H1 (cell line): ENCODE measurements around the gene B3GLCT. TPM values are rescaled to one million over a fixed set of nuclear protein-coding genes. Genes with fewer than 3 reads are reported as not detected.

Experiments used
- CTCF ChIA-PET: fragments of 300-600 bp; sonication (Branson Sonifier 250); formaldehyde crosslinking; loops from one replicate; lab custom pipeline; 2021; ENCODE audit not compliant: partially characterized antibody; lab: Charles Lee
- POLR2A ChIA-PET: fragments of 300-600 bp; sonication (Branson Sonifier 250); formaldehyde crosslinking; loops from one replicate; lab custom pipeline; 2021; ENCODE audit warnings: inconsistent platforms; ENCODE audit not compliant: partially characterized antibody; lab: Charles Lee
- DNase-seq, 2 experiments: peaks; one replicate each; pipeline versions ENCODE4 v3.0.0 to v3.0.0-alpha.2; 2010 to 2022; ENCODE audit warnings: low spot score in 2 of 2, low read depth in 1 of 2, mixed read lengths in 1 of 2
- FAIRE-seq: peaks from 2 replicates; lab custom pipeline; 2011; peaks lifted over from hg19 to GRCh38; lab: Jason Lieb, UNC
- H2AFZ ChIP-seq: 2 replicates; pipeline ENCODE4 v1.8.1; 2012; ENCODE audit warnings: low read length, inconsistent platforms
- H2AK5ac ChIP-seq: 2 replicates; pipeline ENCODE4 v1.6.1; 2013; ENCODE audit warnings: low read depth, low read length
- H2BK120ac ChIP-seq: replicated peaks from 2 replicates; pipeline ENCODE3; 2013; ENCODE audit warnings: low read depth, low read length, inconsistent platforms
- H2BK12ac ChIP-seq: 2 replicates; pipeline ENCODE4 v1.6.1; 2013; ENCODE audit warnings: low read depth, low read length
- H2BK15ac ChIP-seq: 2 replicates; pipeline ENCODE4 v1.6.1; 2013; ENCODE audit warnings: low read length
- H2BK20ac ChIP-seq: 2 replicates; pipeline ENCODE4 v1.6.1; 2013; ENCODE audit warnings: low read length
- H2BK5ac ChIP-seq: 2 replicates; pipeline ENCODE4 v1.6.1; 2013; ENCODE audit warnings: low read depth, low read length
- H3K14ac ChIP-seq: 2 replicates; pipeline ENCODE4 v1.6.1; 2013; ENCODE audit warnings: inconsistent platforms; ENCODE audit not compliant: insufficient read length
- H3K18ac ChIP-seq: 2 replicates; pipeline ENCODE4 v1.6.1; 2013; ENCODE audit warnings: low read length; ENCODE audit errors: extremely low read depth
- H3K23ac ChIP-seq: 2 replicates; pipeline ENCODE4 v1.6.1; 2013; ENCODE audit warnings: inconsistent platforms; ENCODE audit not compliant: insufficient read length
- H3K23me2 ChIP-seq: 2 replicates; pipeline ENCODE4 v1.6.1; 2013; ENCODE audit warnings: low read depth, low read length
- H3K27ac ChIP-seq: 2 replicates; pipeline ENCODE4 v1.6.1; 2011; ENCODE audit warnings: low read depth, low read length, inconsistent platforms
- H3K27me3 ChIP-seq, 4 experiments: replicated peaks in 1 of 4; 1 replicate in 1 of 4; 2 replicates in 3 of 4; pipeline versions ENCODE4 v1.6.1 to v1.8.1; 2011 to 2013; ENCODE audit warnings: low read length in 3 of 4, mild to moderate bottlenecking in 3 of 4, inconsistent platforms in 2 of 4, mixed read lengths in 2 of 4, moderate library complexity in 1 of 4; ENCODE audit not compliant: control insufficient read depth in 3 of 4, insufficient read depth in 3 of 4; ENCODE audit errors: extremely low read depth in 1 of 4
- H3K36me3 ChIP-seq, 4 experiments: 2 replicates each; pipeline versions ENCODE4 v1.6.1 to v1.8.1; 2011 to 2013; ENCODE audit warnings: mild to moderate bottlenecking in 4 of 4, low read length in 3 of 4, moderate library complexity in 2 of 4, control low read depth in 1 of 4, inconsistent platforms in 1 of 4; ENCODE audit not compliant: insufficient read depth in 4 of 4, control insufficient read depth in 2 of 4
- H3K4ac ChIP-seq: replicated peaks from 2 replicates; pipeline ENCODE3; 2013; ENCODE audit warnings: low read length, low read depth, mixed read lengths, inconsistent platforms; ENCODE audit not compliant: insufficient read length
- H3K4me1 ChIP-seq, 4 experiments: replicated peaks in 1 of 4; 1 replicate in 1 of 4; 2 replicates in 3 of 4; pipeline versions ENCODE4 v1.6.1 to v1.8.1; 2011 to 2013; ENCODE audit warnings: low read length in 3 of 4, inconsistent platforms in 2 of 4, mixed read lengths in 1 of 4; ENCODE audit not compliant: insufficient read depth in 4 of 4, control insufficient read depth in 3 of 4
- H3K4me2 ChIP-seq, 2 experiments: 2 replicates each; pipeline versions ENCODE4 v1.6.1 to v1.8.1; 2011 to 2013; ENCODE audit warnings: low read depth in 2 of 2, low read length in 2 of 2, control low read depth in 1 of 2, inconsistent platforms in 1 of 2, mild to moderate bottlenecking in 1 of 2; ENCODE audit not compliant: insufficient read depth in 1 of 2
- H3K4me3 ChIP-seq, 4 experiments: fragments of 200-600, 300-600 bp in 1 of 4; sonication (generic), shearing (Covaris generic), sonication (Bioruptor Twin) in 1 of 4; 2 replicates each; pipeline versions ENCODE4 v1.5.1 to v1.8.1; 2011 to 2016; ENCODE audit warnings: low read length in 4 of 4, low read depth in 3 of 4, control low read depth in 2 of 4, inconsistent platforms in 2 of 4, mild to moderate bottlenecking in 2 of 4, mixed read lengths in 1 of 4, moderate library complexity in 1 of 4; ENCODE audit not compliant: insufficient read depth in 2 of 4; ENCODE audit errors: extremely low read depth in 1 of 4
- H3K56ac ChIP-seq: replicated peaks from 2 replicates; pipeline ENCODE3; 2013; ENCODE audit warnings: low read depth, mild to moderate bottlenecking, mixed read lengths, low read length, inconsistent platforms; ENCODE audit not compliant: insufficient read length
- H3K79me1 ChIP-seq: 2 replicates; pipeline ENCODE4 v1.6.1; 2013; ENCODE audit warnings: low read depth, low read length, control low read depth
- H3K79me2 ChIP-seq, 2 experiments: 2 replicates each; pipeline versions ENCODE4 v1.6.1 to v1.8.1; 2012 to 2013; ENCODE audit warnings: low read length in 2 of 2, mild to moderate bottlenecking in 2 of 2, inconsistent platforms in 1 of 2; ENCODE audit not compliant: insufficient read depth in 2 of 2, control insufficient read depth in 1 of 2
- H3K9ac ChIP-seq, 4 experiments: replicated peaks in 1 of 4; 1 replicate in 1 of 4; 2 replicates in 3 of 4; pipeline versions ENCODE4 v1.6.1 to v1.8.1; 2011 to 2013; ENCODE audit warnings: low read depth in 3 of 4, low read length in 3 of 4, control low read depth in 2 of 4, mild to moderate bottlenecking in 2 of 4, moderate library complexity in 2 of 4, inconsistent platforms in 1 of 4; ENCODE audit errors: extremely low read depth in 1 of 4
- H3K9me3 ChIP-seq, 2 experiments: 2 replicates each; pipeline versions ENCODE4 v1.6.1 to v1.8.1; 2012 to 2013; ENCODE audit warnings: mild to moderate bottlenecking in 2 of 2, moderate library complexity in 2 of 2, control low read depth in 1 of 2, inconsistent platforms in 1 of 2, low read depth in 1 of 2, low read length in 1 of 2, mixed read lengths in 1 of 2; ENCODE audit not compliant: insufficient read depth in 2 of 2
- H4K20me1 ChIP-seq, 2 experiments: replicated peaks in 1 of 2; 2 replicates each; pipeline versions ENCODE3 to v1.8.1; 2011 to 2013; ENCODE audit warnings: inconsistent platforms in 2 of 2, low read length in 2 of 2, mild to moderate bottlenecking in 1 of 2; ENCODE audit not compliant: insufficient read depth in 2 of 2, control insufficient read depth in 1 of 2
- H4K5ac ChIP-seq: 2 replicates; pipeline ENCODE4 v1.6.1; 2013; ENCODE audit warnings: low read length, low read depth, mixed read lengths, inconsistent platforms; ENCODE audit not compliant: insufficient read length
- H4K8ac ChIP-seq: 2 replicates; pipeline ENCODE4 v1.8.0; 2013; ENCODE audit warnings: mild to moderate bottlenecking, moderate library complexity, low read length, inconsistent platforms; ENCODE audit not compliant: insufficient read depth; ENCODE audit errors: extremely low read depth
- H4K91ac ChIP-seq: replicated peaks from 2 replicates; pipeline ENCODE3; 2013; ENCODE audit warnings: low read length, mixed read lengths, inconsistent platforms; ENCODE audit not compliant: insufficient read length
- EZH2 ChIP-seq: fragments of 200-600 bp; sonication (generic); IDR thresholded peaks from 2 replicates; pipeline ENCODE4 v1.7.1; 2012; ENCODE audit warnings: low read depth, mild to moderate bottlenecking, moderate library complexity, low read length, inconsistent platforms; ENCODE audit not compliant: severe bottlenecking
- WGBS, 2 experiments: shearing (Covaris generic) in 1 of 2; methylation state at CpG; one replicate each; pipeline versions ENCODE4 v1.1.6 to v1.1.7; 2013 to 2015; ENCODE audit warnings: low lambda C conversion rate in 2 of 2, mixed read lengths in 2 of 2, inconsistent platforms in 1 of 2, low coverage in 1 of 2, missing lambda C conversion rate in 1 of 2; ENCODE audit not compliant: insufficient replicate concordance in 2 of 2, insufficient coverage in 1 of 2, insufficient read length in 1 of 2; ENCODE audit errors: extremely low coverage in 1 of 2, missing lambda C conversion rate in 1 of 2; 5-methylcytosine and 5-hydroxymethylcytosine counted together
- polyA plus RNA-seq, 7 experiments: library from polyadenylated mRNA; depleted of rRNA in 3 of 7; stranded (reverse) in 5 of 7; unstranded in 2 of 7; fragments of >200 nt in 5 of 7; fragments of 200-250 nt in 2 of 7; gene quantifications; 1 replicate in 5 of 7; 2 replicates in 1 of 7; 4 replicates in 1 of 7; pipeline versions ENCODE4 v1.2.1 to v1.2.3, GENCODE V29; 2011 to 2013; ENCODE audit warnings: missing spikeins in 2 of 7, mixed read lengths in 2 of 7
- total RNA-seq: library from RNA; stranded (reverse); fragmentation: NEBNext Ultra II Directional; extraction: Animal tissue kit (Norgen Biotek cat#: 25700); gene quantifications from 2 replicates; pipeline ENCODE4 v1.2.1, GENCODE V29; 2021

B3GLCT gene
- total and polyA plus RNA-seq, 2 of the 8 experiments (the other 6 are each of a cell fraction or from before 2014, with no cell fraction given), result 1.5 to 4.1 TPM

GRCh38 chr13:31357581-31357980, 157.8 kb downstream of the B3GLCT start:
- DNase-seq (no peak), FAIRE-seq (no peak)
- Histone ChIP-seq H3K4me2 (no peak overlapping the region), H3K79me1 (no peaks in the 10 kb centered on the region), H3K27me3 (no peaks in the 10 kb centered on the region), H3K14ac (no peak overlapping the region), H2AFZ (no peak overlapping the region), H3K79me2 (no peaks in the 10 kb centered on the region), H2BK20ac (no peak overlapping the region), H3K23ac (no peak overlapping the region), H2BK15ac (no peak overlapping the region), H3K27ac (no peak overlapping the region), H2BK5ac (no peak overlapping the region), H4K5ac (no peak overlapping the region), H4K20me1 (no peaks in the 10 kb centered on the region), H3K23me2 (no peaks in the 10 kb centered on the region), H2AK5ac (no peak overlapping the region), H2BK12ac (no peak overlapping the region), H3K9ac (no peak overlapping the region), H3K4me3 (no peak overlapping the region), H4K91ac (no peak overlapping the region), H3K56ac (no peak overlapping the region), H3K36me3 (no peaks in the 10 kb centered on the region), H4K8ac (no peak overlapping the region), H3K18ac (no peak overlapping the region), H3K4ac (no peak overlapping the region), H3K9me3 (peaks cover 32 to 33% of the 10 kb centered on the region in 2 experiments), H3K4me1 (no peaks in the 10 kb centered on the region), H2BK120ac (no peak overlapping the region)
- POLR2A ChIA-PET, result no interaction called here
- CTCF ChIA-PET, result no interaction called here
- 59% methylated on average over 2 of the region's 2 CpGs; no CpG with 5 or more reads in 1 of the 2 experiments for WGBS, 2 experiments
- no peak for TF ChIP-seq EZH2
